Measurements from ENCODE around the gene CCNO.

CCNO gene

GRCh38 chr5:55205001-55205400, 28.4 kb downstream of the CCNO start:
- H3K4me3 ChIP-seq (ENCODE audit: low read length): no peak overlapping the region
- TF ChIP-seq CTCF (conservative IDR thresholded peaks at IDR 0.05; ENCODE audit: low read depth, low read length): no peak
- no peak for DNase-seq (ENCODE audit: low read depth)

DNA sequence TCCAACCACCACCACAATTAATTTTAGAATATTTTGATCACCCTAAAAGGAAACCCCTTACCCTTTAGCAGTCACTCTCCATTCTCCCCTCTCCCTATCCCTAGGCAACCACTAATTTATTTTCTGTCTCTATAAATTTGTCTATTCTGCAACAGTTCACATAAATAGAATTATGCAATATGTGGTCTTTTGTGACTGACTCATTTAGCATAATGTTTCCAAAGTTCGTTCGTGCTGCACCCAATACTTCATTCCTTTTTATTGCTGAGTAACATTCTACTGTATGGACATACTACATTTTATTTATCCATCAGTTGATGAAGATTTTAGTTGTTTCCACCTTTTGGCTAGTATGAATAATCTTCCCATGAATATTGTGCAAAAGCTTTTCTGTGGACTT, 42.2 kb downstream of the CCNO start:
- TF ChIP-seq CTCF (conservative IDR thresholded peaks at IDR 0.05; ENCODE audit: low read depth, low read length): no peak
- no peak for DNase-seq (ENCODE audit: low read depth)
- no peak overlapping the region for H3K4me3 ChIP-seq (ENCODE audit: low read length)

GRCh38 chr5:55188656-55189540, 44.5 kb downstream of the CCNO start:
- no peak for TF ChIP-seq CTCF (conservative IDR thresholded peaks at IDR 0.05; ENCODE audit: low read depth, low read length)
- DNase-seq (ENCODE audit: low read depth): no peak
- no peak overlapping the region for H3K4me3 ChIP-seq (ENCODE audit: low read length)

GRCh38 chr5:55187370-55187769, 46.0 kb downstream of the CCNO start:
- TF ChIP-seq CTCF (conservative IDR thresholded peaks at IDR 0.05; ENCODE audit: low read depth, low read length): peak; percentile 51
- no peak for DNase-seq (ENCODE audit: low read depth)
- H3K4me3 ChIP-seq (ENCODE audit: low read length): no peak overlapping the region

Measured in retinal pigment epithelial cell (primary cell).